ENCODE data around the gene MAPKAPK5. TPM values are rescaled to one million over a fixed set of nuclear protein-coding genes. Genes with fewer than 3 reads are reported as not detected.
A peak's percentile ranks its signal among the peaks of the same experiment; 100 is the strongest.

The MAPKAPK5 gene
- total and polyA plus RNA-seq, 9 of the 15 experiments (the other 6 are each of a cell fraction or from before 2014, with no cell fraction given), result 11.6 to 72.1 (median 60.4) TPM

DNA sequence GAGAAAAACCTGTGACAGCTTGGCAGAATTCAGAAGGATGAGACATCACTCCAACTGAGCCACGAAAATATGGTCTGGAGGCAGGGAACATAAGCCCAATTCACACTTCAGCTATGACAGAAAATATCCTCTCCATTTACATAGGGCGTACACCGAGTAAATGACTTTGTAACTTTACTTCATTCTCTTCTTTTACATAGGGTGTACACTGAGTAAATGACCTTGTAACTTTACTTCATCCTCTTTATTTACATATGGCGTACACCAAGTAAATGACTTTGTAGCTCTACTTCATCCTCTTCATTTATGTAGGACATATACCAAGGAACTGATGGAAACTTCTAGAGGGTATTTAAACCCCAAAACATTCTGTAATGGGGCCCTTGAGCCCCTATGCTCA, 14.1 kb upstream of the MAPKAPK5 start:
- ChIA-PET CTCF (ENCODE audit: low intra/inter-chr PET ratio) (no interaction called here), POLR2A (interaction anchor here (0.6 to 1.0 kb wide), 2 partner anchors 13 to 14 kb away, joined by 3 to 4 read pairs; partner anchors contain the start of gene MAPKAPK5)
- Histone ChIP-seq H3K79me2 (ENCODE audit: control insufficient read depth, insufficient read depth, low read length) (no peaks in the 10 kb centered on the region), H3K4me1 (replicated peaks in 1 of 2; ENCODE audit: control insufficient read depth in 2 of 2, insufficient read depth in 2 of 2, low read length in 2 of 2) (peaks cover 0 to 3% of the 10 kb centered on the region in 2 experiments; a peak in 2 of 5 replicates), H3K36me3 (ENCODE audit: control insufficient read depth, insufficient read depth, low read length) (no peaks in the 10 kb centered on the region), H3K4me3 (no peak overlapping the region), H3K27ac (ENCODE audit: extremely low read depth, low read depth, low read length) (no peak overlapping the region), H3K9me1 (ENCODE audit: control insufficient read depth, insufficient read depth, low read length) (no peaks in the 10 kb centered on the region), H4K20me1 (replicated peaks; ENCODE audit: control insufficient read depth, insufficient read depth, low read length) (no peaks in the 10 kb centered on the region), H3K4me2 (ENCODE audit: insufficient read depth, low read length) (peak overlapping the region; percentile 24; the same call in 1 of the 2 replicates), H2AFZ (ENCODE audit: low read depth, low read length) (peak overlapping the region; percentile 85), H3K9me3 (replicated peaks; ENCODE audit: control insufficient read depth, insufficient read depth, low read depth, low read length) (peaks cover 3% of the 10 kb centered on the region), H3K27me3 (ENCODE audit: control insufficient read depth in 2 of 2, insufficient read depth in 2 of 2, low read length in 2 of 2) (no peaks in the 10 kb centered on the region), H3K9ac (ENCODE audit: insufficient read depth in 1 of 2, low read depth in 2 of 2, low read length in 2 of 2) (peak overlapping the region in 1 of 2 experiments; percentile 38; a peak in 1 of 4 replicates)
- in situ Hi-C loops (cut with MboI), result no loop called here
- BruUV-seq (replicated peaks), result no TSS peak
- ATAC-seq (peak; percentile 36; the same call in 2 of the 3 replicates), FAIRE-seq (no peak), DNase-seq (ENCODE audit: extremely low read depth in 1 of 4, low spot score in 3 of 4) (no peak)
- intact Hi-C loops (cut with micrococcal nuclease), result loop anchor here (5.0 to 10.0 kb wide), 2 partner anchors 87 to 204 kb away; no protein-coding TSS in a partner anchor
- 56% methylated on average over 4 of the region's 4 CpGs for WGBS (ENCODE audit: insufficient coverage, low coverage, missing lambda C conversion rate)
- 0 out of 3 replicates have a peak, but pooled peaks of 1 of the 2 experiments have one; percentile 22 for TF ChIP-seq CBX3 (IDR thresholded peaks at IDR 0.05; ENCODE audit: borderline replicate concordance in 1 of 2, low read length in 2 of 2)
- TF ChIP-seq RNF219 (CRISPR knock-in tag; IDR thresholded peaks at IDR 0.05), result no peak
- peak; percentile 50 for TF ChIP-seq RBM25 (IDR thresholded peaks at IDR 0.05; ENCODE audit: low read depth, low read length, severe bottlenecking)
